Activated CD4-positive, alpha-beta T cell treated with anti-CD3 and anti-CD28 coated beads, Interleukin-2, amount 50 U/mL, for 1 hour (primary cell): Measurements from ENCODE around the gene CIB1.
"Not testable (repeated sequence)": the region's sequence is repeated elsewhere in the genome, so short reads cannot be mapped to it uniquely, and the experiment has no call there.

ENCODE experiments used
- DNase-seq: peaks from one replicate; pipeline ENCODE4 v3.0.0-alpha.2; 2020

Gene CIB1

DNA sequence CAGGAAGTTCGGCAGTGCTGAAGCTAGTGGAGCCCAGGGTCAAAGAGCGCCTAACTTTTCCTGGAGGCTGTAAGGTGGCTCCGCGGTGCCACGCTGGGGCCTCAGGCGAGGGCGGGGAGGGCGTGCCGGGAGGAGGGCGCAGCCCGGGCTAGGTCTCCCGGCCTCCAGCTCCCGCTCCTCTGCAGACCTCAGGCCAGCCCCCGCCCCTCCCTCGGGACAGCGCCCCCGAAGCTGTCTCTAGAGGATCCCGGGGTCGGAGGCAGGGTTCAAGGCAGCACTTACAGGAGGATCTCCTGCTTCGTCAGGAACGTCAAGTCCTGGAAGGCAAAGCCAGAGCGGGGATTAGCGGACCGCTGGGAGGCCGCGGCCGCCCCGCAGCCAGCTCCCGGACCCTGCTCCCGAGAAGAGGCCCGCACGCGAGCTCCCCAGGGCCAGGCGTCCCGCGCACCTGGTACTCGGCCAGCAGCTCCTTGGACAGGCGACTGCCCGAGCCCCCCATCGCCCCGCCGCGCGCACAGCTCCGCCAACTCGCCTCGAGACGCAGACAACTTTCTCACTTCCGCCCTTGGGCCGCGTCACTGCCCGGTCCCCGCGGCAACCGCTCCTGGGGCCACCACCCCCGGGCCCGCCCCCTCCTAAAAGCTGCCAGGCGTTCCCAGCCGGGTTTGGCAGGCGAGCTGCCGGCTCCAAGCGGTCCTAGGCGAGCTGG is at the start of gene CIB1:
TSS of gene CIB1 (minus strand) at position 555 of the 709 bp plus-strand sequence. CDS start at position 499, 56 bp downstream.
- peak; percentile 94 for DNase-seq

DNA sequence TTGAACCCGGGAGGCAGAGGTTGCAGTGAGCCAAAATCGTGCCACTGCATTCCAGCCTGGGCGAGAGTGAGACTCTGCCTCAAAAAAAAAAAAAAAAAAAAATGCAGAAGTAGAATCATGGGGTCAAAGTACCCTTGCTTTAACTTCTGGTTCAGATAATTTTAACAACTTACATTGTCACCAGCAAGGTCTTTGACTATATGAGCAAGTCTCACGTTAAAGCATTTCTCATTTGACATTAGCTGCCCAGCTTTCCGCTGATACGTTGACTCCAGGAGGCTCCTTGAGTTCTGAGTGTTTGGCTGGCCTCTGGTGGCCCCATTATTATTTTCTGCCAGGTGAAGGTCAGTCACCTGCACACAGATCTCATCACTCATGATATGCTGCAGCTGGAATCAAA is 47.9 kb upstream of the CIB1 start:
- DNase-seq = not testable (repeated sequence)

DNA sequence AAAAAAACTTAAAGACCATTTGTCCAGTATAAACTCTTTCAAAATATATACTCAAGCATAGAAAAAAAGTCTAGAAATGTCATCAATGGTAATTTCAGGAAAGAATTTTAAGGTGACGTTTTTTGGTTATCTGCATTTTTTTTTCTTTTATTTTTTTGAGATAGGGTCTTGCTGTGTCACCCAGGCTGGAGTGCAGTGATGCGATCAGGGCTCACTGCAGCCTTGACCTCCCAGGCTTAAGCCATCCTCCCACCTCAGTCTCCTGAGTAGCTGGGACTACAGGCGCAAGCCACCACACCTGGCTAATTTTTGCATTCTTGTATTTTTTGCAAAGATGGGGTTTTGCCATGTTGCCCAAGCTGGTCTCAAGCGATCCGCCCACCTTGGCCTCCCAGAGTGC is 47.0 kb upstream of the CIB1 start:
- DNase-seq = not testable (repeated sequence)

DNA sequence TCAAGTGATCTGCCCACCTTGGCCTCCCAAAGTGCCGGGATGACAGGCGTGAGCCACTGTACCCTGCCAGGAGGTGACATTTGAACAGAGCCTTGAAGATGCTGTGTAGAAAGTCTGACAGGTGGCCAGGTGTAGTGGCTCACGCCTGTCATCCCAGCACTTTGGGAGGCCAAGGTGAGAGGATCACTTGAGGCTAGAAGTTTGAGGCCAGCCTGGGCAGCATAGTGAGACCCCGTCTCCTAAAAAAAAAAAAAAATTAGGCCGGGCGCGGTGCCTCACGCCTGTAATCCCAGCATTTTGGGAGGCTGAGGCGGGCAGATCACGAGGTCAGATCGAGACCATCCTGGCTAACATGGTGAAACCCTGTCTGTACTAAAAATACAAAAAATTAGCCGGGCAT is 44.7 kb upstream of the CIB1 start:
- DNase-seq = not testable (repeated sequence)

DNA sequence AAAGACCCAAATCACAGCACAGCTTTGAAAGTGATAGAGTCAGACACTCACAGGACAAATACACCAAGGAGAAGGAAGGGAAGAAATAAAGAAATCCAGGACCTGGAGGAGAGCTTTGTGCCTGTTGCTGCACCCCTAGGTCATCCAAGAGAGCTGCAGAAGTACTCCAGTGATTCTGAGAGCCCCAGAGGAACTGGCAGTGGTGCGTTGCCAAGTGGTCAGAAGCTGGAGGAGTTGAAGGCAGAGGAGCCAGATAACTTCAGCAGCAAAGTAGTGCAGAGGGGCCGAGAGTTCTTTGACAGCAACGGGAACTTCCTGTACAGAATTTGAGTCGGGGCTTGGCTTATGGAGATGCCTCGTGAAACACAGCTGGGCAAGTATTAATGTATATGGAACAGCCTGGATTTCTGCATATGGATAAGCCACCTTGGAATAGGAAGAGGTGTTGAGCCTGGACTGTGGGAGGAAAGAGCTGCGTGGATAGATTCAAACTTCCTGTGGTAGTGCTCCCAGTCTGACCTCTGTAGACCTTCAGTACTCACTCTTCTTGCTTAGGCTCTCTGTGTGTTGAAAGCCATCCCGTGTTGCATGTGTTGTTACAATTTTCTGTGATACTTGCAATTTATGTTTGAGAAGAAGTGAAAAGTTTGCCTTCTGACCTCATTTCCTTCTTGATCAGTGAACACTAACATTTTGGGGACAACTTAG is 37.9 kb upstream of the CIB1 start:
- no peak for DNase-seq

DNA sequence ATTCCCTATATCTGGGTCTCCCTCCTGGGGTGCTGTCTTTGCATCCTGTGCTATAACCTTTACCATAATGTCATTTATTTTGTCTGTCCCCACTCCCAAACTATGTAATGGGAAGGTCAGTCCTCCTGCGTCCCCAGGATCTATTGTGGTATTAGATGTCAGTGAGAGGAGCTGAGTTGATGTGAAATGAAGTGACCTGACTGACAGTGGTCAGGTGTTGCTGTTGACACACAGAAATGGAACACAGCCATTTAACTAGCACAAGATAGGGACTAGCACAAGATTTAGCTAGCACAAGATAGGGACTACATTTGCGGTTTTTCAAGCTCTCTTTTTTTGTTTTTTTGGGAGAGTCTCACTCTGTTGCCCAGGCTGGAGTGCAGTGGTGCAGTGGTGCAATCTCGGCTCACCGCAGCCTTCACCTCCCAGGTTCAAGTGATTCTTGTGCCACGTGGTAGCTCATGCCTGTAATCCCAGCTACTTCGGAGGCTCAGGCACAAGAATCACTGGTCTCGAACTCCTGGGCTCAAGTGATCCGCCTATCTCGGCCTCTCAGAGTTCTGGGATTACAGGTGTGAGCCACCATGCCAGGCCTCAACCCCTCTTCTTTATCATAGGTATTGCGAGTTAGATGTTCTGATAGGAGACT is 36.9 kb upstream of the CIB1 start:
- DNase-seq = no peak

DNA sequence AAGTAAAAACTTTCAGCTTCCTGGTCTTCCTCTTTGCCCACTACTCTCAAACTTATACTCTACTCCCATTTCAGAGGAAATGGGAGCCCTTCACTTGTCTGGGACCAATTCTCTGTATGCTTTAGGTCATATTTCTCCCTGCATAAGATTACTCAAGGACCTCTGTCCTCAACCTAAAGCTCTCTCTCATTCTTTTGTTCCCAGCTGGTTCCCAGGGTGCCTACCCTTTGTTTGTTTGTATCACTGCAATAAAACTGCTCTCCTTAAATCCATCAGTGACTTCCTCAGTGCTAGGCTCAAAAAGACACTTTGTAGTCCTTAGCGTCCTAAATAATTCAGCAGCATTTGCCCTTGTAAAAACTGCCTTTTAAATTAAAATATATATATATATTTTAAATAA is 34.7 kb upstream of the CIB1 start:
- no peak for DNase-seq

DNA sequence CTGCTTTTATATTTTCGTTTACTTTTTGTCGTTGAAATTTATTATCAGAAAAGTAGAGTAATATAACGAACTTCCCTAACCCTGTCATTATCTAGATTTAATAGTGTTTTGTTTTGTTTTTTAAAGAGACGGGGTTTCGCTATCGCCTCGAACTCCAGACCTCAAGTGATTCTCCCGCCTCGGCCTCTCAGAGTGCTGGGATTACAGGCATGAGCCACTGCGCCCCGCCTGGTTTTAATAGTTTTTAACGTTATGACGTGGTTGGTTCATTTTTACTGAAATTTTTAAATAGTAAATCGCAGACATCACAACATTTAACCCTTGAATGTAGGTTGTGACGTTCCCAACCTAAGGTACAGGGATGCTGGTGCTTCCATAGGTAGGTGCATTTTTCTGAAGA is 32.7 kb upstream of the CIB1 start:
- DNase-seq = peak; percentile 19

DNA sequence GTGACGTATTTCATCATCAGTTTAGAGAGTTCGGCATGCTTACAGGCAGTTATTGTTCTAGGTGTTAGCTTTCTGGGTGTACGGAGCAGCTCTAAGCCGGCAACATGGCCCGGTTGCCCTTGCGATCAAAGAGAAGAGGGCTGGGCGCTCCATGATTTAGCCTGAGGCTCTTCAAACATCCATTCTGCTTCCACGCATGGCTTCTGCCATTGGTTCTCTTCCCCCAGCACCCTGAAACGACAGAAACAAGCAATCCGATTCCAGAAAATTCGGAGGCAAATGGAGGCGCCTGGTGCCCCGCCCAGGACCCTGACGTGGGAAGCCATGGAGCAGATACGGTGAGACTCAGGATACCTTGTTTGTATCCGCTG is 32.3 kb upstream of the CIB1 start:
- peak; percentile 39 for DNase-seq

DNA sequence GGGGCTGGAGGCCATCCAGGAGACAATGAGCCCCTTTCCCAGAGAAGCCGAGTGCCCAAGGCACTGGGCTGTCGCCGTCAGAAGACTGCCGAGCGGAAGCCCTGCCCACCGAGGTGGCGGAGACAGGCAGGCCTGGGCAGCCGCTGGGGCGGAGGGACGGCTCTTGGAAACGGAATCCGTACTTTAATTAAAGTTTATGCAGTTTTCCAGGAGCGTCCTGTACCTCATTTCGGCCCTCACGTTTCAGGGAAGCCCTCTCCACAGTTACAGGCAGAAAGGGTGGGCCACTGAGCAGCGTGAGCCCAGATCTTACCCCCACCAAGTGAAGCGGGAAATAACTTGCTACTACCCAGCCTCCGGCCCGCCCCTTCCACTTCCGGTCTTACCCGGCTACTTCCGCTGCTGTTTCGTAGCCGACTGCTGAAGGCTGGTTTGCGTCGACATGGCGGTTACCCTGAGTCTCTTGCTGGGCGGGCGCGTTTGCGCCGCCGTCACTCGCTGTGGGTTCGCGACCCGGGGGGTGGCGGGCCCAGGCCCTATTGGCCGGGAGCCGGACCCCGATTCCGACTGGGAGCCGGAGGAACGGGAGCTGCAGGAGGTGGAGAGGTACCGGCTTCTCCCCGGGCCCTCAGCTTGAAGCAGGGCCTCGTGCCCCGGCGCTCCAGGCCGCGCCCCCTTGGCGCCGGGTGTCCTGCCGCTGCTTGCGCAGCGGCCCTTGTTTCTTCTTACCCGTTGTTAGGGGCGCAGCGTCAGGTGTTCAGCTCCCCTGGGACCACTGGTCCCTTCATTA is 31.7 kb upstream of the CIB1 start, which contains the start of gene NGRN:
TSS of gene NGRN (plus strand) at position 402 of the 790 bp plus-strand sequence. CDS start at position 443, 41 bp downstream.
- peak; percentile 88 for DNase-seq

DNA sequence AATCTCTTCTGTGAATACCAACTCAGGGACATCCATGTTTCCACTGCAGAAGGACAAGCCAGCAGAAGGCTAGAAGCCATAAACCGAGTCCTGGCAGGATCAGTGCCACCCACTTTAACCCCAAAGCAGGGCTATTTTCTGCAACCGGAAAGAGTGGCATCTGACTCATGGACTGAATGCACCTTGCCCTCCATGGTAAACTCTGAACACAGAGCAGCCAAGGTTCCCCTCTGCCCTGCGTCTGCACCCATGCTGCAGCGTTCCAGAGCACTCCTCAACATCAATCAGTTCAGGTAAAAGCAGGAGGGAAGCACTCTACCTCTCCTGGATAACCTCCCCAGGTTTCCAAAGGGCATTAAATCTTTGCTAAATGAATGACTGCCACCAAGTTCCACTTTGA is 30.9 kb upstream of the CIB1 start:
- peak; percentile 6 for DNase-seq

DNA sequence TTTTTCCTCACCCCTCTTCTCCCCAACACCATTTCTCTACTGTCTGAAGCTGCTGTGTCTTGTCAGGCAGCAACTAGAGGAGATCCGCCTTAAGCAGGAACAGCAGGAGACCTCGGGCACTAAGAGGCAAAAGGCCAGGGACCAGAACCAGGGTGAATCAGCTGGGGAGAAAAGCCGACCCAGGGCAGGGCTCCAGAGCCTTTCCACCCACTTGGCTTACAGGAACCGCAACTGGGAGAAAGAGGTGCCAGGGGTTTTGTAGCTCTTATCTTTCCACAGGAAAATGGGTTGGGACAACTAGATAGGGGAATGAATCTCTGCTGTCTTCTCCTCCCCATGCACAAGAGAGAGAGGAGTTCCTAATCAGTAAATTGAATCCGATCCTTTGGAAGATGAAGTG is 28.7 kb upstream of the CIB1 start:
- no peak for DNase-seq

DNA sequence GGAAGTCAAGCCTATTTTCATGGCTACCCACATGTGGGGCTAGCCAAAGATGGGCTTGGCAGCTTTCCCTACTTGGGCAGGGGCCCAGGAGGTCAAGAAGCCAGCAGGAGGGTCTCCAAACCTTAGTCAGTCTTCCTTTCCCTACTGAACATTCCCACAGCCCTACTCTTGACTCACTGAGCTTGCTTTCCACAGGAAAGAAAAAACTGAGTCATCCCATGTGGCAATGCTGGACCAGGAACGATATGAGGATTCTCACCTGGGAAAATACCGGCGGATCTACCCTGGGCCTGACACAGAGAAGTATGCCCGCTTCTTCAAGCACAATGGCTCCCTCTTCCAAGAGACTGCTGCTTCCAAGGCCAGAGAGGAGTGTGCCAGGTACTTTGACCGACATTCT is 28.1 kb upstream of the CIB1 start:
- no peak for DNase-seq

DNA sequence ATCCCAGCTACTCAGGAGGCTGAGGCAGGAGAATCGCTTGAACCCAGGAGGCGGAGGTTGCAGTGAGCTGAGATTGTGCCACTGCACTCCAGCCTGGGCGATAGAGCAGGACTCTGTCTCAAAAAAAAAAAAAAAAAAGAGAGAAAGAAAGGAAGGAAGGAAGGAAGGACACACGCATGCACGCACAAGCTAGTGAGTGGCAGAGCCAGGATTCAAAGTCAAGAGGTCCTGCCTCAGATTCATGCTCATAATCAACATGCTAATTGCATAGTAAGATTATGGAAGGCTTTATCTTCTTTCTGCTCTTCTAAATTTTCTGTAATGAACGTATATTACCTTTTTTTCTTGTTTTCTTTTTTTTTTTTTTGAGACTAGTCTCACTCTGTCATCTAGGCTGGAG is 27.0 kb upstream of the CIB1 start:
- DNase-seq = not testable (repeated sequence)

DNA sequence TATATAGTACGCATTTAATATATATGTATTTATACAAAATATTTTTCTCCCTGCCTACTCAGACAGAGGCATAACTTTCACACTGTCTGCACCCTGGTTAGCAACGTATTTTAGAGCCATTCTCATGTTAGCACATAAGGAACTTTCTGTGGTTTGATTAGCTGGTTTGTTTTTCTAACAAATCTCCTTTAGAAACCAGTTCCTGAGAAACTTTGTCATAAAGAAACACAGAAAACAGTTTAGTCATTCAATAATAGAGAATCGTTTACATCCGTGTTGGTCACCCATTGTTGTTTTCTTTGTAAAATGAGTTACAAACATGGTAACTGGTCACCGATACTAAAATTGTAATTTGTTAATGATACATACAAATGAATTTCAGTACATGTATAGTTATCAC is 25.8 kb upstream of the CIB1 start:
- no peak for DNase-seq

DNA sequence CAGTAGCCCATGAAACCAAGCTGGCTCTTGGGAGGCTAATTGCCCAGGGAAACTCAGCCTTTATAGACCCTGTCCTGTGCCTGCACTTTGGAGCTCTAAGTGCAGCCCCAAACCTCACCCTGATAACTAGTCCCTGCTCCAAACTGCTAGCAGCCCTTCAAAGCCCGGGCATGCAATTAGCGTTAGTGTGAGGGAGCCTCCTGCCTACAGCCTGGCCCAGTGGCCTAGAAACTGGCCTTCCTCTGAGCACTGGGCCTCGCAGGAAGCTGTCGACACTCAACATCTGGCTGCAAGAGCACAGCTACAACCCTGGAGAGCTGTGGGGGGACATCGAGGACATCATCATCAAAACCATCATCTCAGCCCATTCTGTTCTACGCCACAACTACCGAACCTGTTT is 24.0 kb upstream of the CIB1 start:
- DNase-seq = no peak

DNA sequence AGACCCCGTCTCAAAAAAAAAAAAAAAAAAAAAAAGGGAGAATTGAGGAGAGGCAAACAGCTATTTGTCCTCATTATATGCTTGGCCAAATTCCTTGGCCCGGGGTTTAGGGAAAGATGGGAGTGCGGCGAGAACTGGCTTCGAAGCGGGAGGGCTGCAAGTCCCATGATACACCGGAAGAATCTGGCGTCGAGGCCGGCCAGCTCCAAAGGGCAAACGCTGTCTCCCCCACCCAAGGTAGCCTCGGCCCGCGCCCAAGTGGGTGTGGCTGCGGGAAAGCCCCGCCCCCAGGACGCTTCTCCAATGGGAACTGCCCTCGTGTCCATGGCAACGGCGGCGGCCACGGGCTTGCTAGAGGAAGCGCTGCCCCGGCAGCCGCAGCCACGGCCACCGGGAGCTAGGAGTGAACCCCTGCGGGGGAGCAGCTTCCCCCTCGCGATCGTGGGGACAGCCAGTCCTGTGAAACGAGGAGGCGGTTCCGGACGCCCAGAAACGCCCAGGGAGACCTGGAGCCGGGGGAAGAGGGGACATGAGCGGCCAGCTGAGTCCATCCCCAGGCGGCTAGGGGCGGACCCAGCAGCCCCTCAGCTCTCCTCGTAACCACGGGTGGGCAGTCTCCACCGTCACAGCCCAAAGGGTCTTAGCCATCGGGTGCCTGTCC is 15.6 kb upstream of the CIB1 start, which contains the start of gene TTLL13:
TSS of gene TTLL13 (plus strand) at position 354 of the 661 bp plus-strand sequence. CDS start 1,075 bp downstream, outside the sequence.
- DNase-seq = peak; percentile 57

DNA sequence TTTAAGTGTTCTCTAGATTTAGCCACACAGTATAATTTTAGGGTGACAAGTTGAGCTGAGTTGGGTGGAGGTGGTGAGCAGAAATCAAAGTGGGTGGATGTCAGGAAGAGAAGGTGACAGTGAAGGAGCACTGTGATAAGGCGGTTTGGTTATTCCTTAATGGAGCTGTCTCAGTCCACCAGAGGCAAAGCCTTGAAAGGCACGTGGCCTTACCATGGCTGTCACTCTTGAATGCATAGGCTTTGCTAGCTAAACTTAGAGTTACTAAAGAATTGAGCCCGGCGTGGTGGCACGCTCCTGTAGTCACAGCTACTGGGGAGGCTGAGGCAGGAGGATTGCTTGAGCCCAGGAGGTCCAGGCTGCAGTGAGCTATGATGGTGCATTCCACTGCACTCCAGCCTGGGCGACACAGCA is 15.1 kb upstream of the CIB1 start:
- no peak for DNase-seq

DNA sequence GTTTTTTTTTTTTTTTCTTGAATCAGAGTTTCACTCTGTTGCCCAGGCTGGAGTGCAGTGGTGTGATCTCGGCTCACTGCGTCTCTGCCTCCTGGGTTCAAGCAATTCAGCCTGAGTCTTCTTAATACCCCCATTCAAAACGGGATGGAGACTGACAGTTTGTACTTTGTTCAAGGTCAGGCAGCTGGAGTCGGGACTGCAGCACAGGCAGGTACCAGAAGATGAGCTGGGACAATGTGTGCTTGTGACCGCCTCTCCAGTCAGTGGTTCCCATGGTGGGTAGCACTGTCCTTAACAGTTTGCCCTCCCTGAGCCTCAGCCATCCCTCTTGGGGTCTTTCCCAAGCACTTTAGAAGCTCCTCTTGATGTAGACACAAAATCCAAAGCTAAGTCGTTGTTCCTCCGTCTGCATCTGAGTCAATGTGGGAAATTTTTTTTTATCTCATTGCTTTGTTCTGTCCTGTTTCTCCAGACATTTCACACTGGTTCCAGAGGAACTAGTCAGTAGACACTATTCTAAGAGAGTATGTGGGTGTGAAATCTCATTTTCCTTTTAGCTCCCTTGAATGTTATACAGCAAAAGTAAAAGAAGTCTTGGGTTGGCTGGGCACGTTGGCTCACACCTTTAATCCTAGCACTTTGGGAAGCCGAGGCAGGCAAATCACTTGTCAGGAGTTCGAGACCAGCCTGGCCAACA is 10.3 kb upstream of the CIB1 start:
- DNase-seq = no peak

DNA sequence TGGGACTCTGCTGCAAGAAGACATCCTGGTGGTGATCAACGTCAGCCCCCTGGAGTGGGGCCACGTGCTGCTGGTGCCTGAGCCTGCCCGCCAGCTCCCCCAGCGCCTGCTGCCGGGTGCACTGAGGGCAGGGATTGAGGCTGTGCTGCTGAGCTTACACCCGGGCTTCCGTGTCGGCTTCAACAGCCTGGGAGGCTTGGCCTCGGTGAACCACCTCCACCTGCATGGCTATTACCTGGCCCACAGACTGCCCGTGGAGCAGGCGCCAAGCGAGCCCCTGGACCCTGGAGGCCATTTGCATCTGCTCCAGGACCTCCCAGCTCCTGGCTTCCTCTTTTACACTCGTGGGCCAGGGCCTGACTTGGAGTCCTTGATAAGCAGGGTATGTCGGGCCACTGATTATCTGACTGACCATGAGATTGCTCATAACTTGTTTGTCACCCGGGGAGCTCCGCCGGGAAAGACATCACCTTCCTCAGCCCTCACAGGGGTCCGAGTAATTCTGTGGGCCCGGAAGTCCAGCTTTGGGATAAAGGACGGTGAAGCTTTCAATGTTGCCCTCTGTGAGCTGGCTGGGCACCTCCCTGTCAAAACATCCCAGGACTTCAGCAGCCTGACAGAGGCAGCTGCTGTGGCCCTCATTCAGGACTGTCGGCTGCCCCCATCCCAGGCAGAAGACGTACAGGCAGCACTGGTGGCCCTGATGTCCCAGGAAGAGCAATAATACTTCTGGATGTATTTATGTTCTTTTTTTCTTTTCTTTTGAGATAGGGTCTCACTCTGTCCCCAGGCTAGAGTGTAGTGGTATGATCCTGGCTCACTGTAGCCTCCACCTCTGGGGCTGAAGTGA is 7.8 kb upstream of the CIB1 start:
- DNase-seq = no peak

DNA sequence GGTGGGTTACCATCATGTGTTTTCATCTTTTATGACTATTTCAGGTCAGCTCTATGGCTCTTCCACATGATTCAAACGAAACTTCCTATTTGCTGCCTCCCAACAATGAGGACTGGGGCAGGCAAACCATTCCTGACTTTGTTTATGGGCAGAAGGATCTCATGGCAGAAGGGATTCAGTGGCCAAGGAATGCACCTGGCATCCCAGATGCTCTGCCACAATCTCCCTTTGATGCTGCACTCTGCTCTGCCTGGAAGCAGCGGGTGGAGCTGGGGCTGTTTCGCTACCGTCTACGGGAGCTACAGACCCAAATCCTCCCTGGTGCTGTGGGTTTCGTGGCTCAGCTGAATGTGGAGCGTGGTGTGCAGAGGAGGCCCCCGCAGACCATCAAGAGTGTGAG is 7.1 kb upstream of the CIB1 start:
- no peak for DNase-seq
